CD4-positive, alpha-beta T cell treated with Interleukin-17A for 1 hour (primary cell): Measurements from ENCODE around the gene TAS2R41.
A peak's percentile ranks its signal among the peaks of the same experiment; 100 is the strongest.
"Not testable (repeated sequence)": the region's sequence is repeated elsewhere in the genome, so short reads cannot be mapped to it uniquely, and the experiment has no call there.

Experiments
- DNase-seq: peaks from one replicate; pipeline ENCODE4 v3.0.0-alpha.2; 2020

TAS2R41 gene

DNA sequence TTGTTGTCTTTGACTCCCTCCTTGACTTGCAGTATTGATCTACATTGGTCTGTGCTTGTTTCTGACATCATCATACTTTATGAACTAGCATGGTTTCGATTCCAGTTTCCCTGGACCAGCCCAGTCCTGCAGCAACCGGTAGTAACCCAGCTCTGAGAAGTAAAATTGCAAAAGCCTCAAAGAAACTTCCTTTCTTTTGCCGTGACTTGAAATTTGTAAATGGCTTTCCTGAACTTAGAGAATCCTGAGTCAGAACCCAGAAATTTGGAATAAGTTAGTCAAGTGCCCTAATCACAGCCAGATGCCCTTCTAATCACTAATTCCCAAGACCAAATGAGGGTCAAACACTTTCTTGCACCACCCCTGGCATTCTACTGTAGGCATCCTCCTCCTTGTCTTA lies 19.4 kb upstream of the TAS2R41 start:
- DNase-seq = no peak

DNA sequence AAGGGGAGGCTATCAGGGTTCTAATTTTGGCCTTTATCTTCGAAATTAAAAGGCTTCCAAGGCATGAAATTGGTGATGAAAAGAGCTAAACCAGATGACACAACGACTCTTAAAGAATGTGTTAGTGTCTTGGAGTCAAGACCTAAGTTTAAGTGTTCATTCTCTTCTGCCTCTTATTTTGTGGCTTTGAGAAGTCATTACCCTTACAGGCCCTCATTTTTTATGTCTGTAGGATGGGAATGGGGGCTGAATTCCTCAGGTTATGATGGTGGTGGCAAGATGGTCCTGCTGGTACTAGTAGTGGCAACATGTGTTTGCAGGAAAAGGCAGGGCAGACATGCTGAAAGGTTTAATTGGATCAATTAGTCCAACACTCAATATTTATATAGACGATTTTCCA lies 19.0 kb upstream of the TAS2R41 start:
- no peak for DNase-seq

DNA sequence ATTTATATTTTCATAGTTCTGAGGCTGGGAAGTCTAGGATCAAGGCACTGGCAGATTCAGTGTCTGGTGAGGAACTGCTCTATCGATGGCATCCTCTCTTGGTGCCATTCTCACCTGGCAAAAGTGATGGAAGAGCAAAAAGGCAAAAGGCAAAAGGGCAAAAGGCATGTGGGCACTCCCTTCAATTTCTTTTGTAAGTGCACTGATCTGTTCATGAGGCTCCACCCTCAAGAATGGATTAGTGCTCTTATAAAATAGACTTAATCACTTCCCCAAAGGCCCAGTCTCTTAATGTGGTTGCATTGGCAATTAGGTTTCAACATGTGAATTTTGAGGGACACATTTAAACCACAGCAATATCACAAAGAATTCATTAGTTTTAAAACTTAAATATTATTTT lies 18.3 kb upstream of the TAS2R41 start:
- no peak for DNase-seq

DNA sequence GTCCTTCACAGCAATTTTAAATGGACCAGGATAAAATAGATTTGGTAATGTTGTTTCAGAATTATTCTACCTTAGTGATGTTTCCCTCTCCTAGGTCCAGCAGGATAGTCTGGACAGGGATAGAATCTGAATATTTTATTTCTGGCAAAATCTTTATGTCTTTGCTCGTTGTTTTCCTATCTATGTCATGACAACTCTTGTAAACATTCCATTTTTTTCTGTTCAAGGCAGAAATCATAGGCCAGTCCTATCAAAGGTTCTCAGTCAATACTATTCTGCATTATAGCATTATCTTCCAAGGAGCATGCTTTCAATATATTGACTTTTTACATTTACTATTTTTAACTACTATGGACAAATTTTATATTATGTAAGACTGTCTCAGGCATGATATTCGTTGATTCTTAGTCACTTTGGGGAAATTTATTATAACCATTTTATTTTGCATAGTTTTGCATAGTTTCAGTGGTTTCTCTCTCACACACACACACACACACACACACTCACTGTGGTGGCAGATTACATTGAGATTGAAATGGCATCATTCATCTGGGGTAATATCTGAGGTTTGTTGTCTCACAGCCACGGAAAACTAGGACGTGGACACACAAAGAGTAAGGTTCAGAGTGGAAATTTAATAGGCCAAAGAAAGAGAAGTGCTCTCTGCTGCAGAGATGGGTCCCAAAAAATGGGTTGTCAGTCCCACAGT lies 17.2 kb upstream of the TAS2R41 start:
- DNase-seq = no peak

DNA sequence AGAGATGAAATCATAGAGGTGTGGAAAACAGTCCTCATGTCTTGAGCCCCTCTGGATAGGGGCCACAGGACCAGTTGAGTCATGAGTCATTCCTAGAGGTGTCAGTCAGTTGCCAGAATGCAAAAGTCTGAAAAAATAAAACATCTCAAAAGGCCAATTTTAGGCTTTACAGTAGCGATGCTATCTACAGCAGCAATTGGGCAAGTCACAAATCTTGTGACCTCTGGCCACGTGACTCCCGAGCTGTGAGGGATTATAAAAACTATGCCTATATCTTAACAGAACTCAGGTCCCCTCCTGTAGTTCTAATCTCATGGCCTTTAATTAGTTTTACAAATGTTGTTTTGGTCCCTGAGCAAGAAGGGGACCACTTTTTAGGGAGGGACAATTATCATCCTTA lies 15.6 kb upstream of the TAS2R41 start:
- no peak for DNase-seq

DNA sequence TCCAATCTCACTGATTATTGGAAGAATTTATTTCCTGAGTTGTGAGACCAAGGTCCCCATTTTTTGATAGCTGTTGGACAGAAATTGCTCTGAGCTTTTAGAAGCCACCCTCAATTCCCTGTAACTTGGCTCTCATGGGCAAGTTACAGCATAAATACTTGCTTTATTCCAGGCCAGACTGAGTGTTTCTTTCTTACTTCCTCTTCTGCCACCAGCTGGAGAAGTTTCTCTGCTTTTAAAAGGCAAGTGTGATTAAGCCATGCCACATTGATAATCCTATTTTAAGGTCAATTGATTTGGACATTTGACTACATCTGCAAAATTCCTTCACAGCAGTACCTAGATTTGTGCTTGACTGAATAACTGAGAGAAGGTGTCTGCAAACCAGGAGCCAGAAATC lies 14.1 kb upstream of the TAS2R41 start:
- no peak for DNase-seq

DNA sequence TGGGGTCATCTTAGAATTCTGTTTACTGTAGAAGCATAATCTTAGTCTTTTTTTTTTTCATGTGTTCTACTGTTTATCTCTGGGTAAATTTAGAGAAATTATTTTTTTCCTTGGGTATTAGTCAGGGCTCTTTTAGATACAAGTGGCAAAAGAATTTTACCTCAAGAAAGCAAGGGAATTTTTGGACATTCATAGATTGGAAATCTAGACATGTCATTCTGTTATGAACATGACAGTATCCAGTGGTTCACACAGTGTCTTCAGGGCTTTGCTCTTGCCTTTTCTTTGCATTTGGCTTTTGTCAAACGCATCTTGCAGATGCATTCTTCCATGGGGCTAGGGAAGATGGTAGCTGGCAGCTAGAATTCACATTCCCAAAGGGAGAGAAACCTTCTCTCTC lies 13.7 kb upstream of the TAS2R41 start:
- no peak for DNase-seq

DNA sequence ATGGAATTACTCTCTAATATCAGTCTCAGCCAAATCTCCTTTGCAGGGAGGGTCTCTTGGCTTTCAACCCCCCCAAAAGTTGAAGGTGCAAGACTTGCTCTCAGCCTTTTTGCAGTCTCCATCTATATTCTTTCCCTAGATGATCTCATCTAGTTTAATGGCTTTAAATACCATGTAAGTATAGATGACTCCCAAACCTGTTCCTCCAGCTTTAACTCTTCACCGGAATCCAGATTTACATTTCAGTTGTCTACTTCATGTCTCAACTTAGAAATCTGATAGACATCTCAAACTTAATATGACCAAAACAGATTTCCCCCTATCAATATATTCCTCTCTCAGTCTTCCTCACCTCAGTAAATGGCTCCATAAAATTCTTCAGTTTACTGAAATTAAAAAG lies 9.9 kb upstream of the TAS2R41 start:
- no peak for DNase-seq

DNA sequence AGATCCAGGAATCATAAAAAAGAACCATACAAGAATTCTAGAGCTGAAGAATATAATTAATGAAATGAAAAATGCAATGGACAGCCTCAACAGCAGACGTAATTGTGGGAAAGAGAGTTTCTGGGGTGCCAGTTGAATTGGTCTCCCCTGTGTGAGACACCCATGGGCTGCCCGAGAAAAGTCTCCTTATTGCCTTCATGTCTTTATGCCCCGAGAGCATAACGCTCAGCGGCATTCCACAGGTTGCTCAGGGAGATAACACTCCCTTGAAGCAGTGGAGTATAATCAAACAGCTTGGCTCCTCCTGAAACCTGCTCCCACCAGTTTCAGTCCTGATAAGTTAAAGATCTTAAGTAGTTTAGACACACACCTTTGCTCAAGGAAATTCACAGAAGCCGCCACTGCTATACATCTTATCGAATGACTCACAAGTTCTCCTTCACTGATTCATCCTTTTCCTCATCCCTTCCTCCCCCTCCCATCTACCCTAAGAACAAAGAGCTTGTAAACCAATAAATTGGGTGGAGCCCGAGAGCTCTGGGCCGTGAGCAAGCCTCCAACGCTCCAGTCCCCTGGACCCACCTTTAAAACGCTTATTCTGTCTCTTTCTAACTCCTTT lies 5.5 kb upstream of the TAS2R41 start:
- DNase-seq = not testable (repeated sequence)

DNA sequence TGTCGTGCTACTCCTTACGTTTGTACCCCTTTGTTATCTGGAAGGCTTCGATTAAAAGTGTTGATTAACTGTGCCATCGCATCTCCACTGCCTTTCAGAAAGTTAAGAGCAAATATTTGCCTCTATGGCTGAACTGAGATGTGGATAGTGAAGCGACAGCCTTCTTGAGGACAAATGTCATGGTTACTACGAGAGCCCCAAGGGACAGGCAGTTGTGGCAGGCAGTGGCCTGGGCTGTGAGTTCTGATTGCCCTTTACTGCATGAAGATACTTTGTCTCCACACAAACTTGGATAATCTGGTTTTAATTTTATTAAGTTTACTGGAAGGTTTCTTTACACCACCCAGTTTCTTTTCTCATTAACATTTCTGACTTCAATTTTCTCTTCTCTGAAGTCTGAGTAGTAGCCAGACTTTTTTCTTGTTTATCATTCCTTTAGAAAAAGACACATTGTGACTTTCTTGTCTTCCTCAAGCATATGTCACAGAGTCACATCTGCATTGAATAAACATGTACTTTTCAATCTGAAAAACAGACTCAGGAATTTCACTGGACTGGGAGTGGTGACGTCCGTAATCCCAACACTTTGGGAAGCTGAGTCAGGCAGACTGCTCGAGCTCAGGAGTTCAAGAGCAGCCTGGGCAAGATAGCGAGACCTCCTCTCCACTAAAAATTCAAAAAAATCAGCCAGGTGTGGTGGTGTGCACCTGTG lies 1.5 kb downstream of the TAS2R41 start:
- DNase-seq = no peak

DNA sequence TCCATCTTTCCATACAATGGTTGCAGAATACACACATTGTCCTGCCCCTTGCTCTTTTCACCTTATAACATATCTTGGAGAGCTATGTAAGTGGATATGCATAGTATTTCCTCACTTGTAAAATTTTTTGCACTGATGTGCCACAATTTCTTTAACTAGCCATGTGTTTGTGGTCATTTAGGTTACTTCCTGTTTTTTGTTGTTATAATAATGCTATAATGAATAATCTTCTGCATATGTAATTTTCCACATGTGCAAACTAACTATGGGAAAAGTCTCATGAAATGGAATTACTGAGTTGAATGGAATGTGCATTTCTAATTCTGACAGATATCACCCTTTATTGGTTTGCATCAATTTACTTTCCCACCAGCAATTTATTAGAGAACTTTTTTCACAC lies 2.8 kb downstream of the TAS2R41 start:
- no peak for DNase-seq

DNA sequence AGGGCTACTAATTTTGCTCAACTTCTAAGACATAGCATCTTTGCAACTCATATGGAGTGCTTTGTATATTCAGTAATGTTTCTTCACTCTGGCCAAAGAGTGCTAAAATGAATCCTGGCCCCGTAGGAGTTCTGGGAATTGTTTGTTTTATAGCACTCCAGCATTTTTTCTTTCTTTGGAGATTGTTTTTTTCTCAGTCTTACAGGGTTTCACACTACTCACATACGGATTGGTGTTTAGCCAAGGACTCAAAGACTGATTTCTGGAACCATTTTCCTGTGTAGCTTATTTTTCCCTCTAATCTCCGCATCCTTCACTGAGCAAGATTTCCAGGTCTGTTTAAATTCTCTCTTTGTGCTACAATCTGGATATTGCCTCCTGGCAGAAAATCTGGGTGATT lies 6.4 kb downstream of the TAS2R41 start:
- no peak for DNase-seq

DNA sequence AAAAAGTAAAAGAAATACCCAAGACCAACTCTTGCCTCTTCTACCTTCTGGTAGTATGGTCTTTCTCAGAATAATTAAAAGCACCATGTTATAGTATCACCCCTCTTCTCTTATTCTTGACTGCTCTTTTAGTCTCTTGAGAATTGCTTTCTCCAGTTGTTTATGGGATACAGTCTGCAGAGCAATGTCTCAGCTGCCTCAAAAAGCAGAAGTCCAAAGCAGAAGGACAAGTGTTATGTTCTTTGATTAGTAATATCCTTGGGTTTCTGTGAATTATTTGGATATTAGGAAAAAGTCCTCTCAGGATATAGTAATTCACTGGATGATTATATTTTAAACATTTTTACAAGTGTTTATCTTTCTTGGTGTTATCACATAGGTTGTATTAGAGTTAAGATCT lies 7.4 kb downstream of the TAS2R41 start:
- DNase-seq = no peak

DNA sequence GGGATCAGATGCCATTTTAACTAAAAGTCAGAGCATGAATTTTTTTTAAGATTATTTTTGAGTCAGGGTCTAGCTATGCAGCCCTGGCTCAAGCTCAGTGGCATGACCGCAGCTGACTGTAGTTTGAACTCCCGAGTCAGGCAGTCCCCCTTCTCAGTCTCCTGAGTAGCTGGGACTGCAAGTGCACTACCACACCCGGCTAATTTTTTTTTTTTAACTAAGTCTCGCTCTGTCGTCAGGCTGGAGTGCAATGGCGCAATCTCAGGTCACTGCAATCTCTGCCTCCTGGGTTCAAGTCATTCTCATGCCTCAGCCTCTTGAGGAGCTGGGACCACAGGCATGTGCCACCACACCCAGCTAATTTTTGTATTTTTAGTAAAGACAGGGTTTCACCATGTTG lies 7.8 kb downstream of the TAS2R41 start:
- DNase-seq = no peak

DNA sequence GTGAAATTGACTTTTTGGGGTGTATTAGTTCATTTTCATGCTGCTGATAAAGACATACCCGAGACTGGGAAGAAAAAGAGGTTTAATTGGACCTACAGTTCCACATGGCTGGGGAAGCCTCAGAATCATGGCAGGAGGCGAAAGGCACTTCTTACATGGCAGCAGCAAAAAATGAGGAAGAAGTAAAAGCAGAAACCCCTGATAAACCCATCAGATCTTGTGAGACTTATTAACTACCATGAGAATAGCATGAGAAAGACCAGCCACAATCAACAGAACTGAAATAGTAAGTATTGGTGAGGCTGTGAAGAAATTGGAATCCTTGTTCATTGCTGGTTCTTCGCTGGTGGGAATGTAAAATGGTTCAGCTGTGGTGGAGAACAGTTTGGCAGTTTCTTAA lies 8.6 kb downstream of the TAS2R41 start:
- not testable (repeated sequence) for DNase-seq

DNA sequence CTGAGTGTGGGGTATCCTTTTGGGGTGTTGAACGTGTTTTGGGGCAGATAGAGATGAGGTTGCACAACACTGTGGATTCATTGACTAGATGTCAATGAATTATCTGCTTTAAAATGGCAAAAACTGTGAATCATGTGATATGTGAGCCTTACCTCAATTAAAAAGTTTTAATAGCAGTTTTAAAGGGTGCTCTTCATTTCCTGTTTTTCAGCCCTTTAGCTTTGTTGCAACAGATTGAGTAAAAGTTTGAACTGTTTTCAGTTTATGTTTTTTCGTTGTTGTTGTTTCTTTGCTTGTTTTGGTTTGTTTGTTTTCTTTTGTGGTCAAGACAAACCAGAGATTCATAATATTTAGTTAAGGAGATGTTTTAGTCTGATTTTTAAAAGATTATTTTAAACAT lies 9.4 kb downstream of the TAS2R41 start:
- no peak for DNase-seq

DNA sequence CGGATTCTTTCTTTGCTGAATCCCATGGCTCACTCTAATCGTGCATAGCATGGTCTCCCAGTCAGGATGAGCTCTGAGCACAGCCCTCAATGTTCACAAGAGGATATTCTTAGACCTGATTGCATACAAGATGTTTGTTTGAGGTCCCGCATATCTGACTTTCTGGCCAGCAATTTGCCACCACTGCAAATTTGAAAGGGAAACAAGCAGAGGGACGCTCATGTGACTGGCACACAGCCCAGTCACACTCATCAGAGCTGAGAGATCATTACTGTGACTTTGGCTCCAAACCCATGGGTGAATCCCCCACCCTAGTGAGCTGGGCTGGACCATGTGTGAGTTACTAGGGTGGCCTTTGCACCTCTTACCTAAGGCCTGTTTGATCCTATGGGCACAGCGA lies 9.9 kb downstream of the TAS2R41 start:
- no peak for DNase-seq

DNA sequence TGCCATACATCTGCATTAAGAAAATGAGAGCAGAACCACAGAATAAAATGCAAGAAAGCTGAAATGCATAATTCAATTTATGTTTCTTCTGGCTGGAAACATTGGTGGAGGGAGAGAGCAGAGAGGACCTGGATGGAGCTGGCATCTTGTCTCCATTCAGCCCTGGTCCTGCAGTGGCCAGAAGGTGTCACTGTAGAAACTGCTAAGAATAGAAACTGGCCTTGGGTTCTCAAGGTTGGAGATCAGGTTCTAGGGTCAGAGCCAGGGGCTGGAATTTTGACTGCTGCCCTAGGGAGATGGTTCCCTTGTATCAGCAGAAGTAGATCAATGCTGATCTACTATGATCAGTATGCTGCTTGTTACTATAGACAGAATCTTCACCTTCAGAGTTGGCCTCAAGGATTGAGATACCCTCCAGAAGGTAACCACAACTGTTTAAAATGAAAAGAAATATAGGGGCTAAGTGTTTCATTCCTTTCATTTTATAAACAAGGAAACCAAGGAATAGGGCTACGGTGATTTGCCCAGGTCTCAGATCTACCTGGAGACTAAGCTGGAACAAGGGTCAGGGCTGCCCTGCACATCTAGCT lies 13.1 kb downstream of the TAS2R41 start:
- DNase-seq = peak; percentile 7

DNA sequence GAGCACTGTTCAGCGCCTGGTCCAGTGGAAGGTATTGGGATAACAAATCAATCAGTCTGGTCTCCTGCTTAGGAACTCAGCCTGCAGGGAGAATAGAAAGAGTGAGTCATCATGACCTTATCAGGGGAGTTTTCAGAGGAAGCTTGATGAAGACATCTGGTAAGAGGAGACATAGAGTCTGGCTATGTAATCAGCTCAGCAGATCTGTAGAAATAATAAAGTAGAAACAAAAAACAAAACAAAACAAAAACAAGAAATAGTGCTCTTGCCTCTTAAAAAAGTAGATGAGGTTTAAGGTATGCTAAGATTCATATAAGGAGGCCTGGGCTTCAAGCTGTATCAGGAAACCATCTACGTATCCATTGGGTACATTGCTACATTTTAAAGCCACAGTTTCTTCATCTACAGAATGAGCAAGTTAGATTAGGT lies 14.4 kb downstream of the TAS2R41 start:
- peak; percentile 10 for DNase-seq

DNA sequence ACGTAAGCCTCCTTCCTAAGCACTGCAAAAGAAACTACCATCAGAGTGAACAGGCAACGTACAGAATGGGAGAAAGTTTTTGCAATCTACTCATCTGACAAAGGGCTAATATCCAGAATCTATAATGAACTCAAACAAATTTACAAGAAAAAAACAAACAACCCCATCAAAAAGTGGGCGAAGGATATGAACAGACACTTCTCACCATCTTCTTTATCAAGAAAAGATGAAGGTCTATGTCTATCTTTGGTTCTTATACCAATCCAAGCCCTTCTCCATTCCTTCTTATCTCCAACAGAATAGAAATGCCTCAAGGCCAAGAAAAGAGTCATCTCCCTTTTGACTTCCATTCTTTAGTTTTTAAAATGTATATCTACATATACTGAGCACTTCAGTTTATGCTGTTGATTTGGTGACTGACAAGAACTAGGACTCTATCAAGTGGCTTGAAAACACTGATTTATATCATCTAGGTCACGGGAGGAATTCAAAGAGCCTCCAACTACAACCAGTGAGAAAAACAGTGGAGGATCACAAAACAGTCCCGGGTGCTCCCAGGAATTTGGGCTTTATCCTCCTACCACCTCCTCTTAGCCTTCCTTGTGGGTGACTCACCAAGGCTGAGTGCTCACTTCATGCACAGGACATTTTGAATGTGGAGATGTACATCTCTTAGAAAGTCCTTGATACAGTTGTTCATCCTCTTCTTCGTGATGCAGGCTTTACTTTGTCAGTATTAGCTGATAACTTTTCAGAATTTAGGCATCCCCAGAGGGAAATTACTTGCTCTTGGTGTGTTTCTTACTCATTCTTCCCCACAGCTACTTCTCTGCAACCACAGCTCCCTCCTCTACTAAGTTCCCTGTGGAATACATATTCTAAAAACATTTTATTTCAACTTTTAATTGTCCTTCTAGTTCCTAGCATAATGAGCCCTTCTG lies 15.4 kb downstream of the TAS2R41 start:
- no peak for DNase-seq

DNA sequence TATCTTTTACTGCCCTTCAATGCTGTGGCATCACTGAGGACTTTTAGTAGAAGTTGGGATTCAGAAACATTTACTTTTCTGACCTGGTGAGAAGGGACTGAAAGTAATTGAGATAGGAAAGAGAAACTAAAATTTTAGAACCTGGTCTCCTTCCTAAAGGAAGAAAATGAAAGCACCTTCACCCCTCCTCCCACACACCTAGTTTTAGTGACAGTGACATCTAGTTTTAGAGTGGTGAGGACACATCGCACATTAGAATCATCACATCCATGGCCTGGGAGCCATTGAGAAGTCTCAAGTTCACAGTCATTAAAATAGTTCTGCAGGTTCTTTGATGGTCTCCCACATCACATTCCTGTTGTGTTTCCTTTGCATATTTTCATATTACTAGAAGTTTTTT lies 16.1 kb downstream of the TAS2R41 start:
- DNase-seq = no peak

DNA sequence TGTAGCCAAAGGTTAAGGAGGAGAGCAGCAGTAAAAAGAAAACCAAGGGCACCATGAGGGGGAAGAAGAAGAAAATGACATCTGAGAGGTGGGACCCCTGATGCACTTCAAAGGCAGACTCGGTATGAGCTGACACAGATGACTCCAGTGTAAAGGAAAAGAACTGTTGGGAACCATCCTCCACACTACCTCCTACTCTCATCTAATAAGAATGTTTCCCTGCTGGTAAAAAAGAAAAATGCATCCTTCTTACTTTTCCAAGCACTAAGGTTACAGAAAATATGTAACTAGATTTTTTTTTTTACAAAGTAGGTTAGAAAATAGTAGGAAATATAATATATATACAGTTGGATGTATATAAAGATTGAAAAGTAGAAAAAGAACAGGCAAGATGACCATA lies 16.9 kb downstream of the TAS2R41 start:
- no peak for DNase-seq

DNA sequence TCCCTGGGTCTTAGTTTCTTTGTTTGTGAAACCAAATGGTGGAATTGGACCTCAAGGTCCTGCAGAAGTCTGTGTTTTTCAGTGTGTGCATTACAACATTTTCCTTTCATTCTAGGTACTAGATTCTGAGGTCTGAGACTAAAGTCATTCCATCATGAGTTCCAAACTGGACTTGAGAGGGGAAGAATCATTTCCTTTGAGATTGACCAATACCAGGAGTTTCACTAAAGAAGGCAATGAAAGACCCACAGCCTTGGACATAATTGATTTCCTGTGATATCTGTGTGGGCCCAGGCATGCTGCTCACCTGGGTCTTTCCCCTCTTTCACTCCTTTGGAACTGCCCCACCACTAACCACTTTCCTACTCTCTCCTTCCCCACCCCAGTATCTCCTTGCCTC lies 18.2 kb downstream of the TAS2R41 start:
- DNase-seq = no peak
